GM12891 (cell line): Measurements from ENCODE around the gene EPX.

Experiments
- POLR2A ChIP-seq: IDR thresholded peaks from 2 replicates; pipeline ENCODE4 v1.6.1; 2011; ENCODE audit warnings: low read depth, low read length, control low read depth
- POLR2AphosphoS5 ChIP-seq: IDR thresholded peaks from 2 replicates; pipeline ENCODE4 v1.6.1; 2011; ENCODE audit warnings: low read depth, low read length, control low read depth
- SPI1 ChIP-seq: IDR thresholded peaks from 2 replicates; pipeline ENCODE4 v1.6.1; 2011; ENCODE audit warnings: low read depth, low read length, control low read depth
- TAF1 ChIP-seq: IDR thresholded peaks from 2 replicates; pipeline ENCODE4 v1.6.1; 2011; ENCODE audit warnings: low read depth, low read length, control low read depth

- TF ChIP-seq TAF1 (no peak), POLR2AphosphoS5 (no peak), POLR2A (no peak), SPI1 (no peak)
Measured at GRCh38 chr17:58166682-58167081, 25.8 kb upstream of the EPX start, which contains the start of gene OR4D2.
